Motor neuron (in vitro differentiated cells): Measurements from ENCODE around the gene DMWD. TPM values are rescaled to one million over a fixed set of nuclear protein-coding genes. Genes with fewer than 3 reads are reported as not detected.

Experiments used
- ATAC-seq, 8 experiments: fragments of 200-7000 bp; cut with Tn5 transposase; replicated peaks in 6 of 8; 2 replicates each; pipeline ENCODE4 v1.8.0; 2021; ENCODE audit warnings: mild to moderate bottlenecking in 8 of 8, moderate library complexity in 8 of 8
- H3K27ac ChIP-seq, 2 donors: fragments of 250-450 bp; sonication (Bioruptor Pico); 2 replicates each; pipeline ENCODE4 v1.9.0; 2021; ENCODE audit warnings: antibody characterized with exemption in 2 of 2, mild to moderate bottlenecking in 2 of 2, moderate library complexity in 1 of 2
- H3K4me1 ChIP-seq, 2 donors: fragments of 250-450 bp; sonication (Bioruptor Pico); replicated peaks in 1 of 2; 2 replicates each; pipeline ENCODE4 v1.6.1; 2021; ENCODE audit warnings: antibody characterized with exemption in 2 of 2, mild to moderate bottlenecking in 2 of 2, moderate library complexity in 1 of 2
- H3K4me3 ChIP-seq, 5 donors: fragments of 250-450 bp; sonication (Bioruptor Pico); 2 replicates each; pipeline ENCODE4 v1.9.0; 2021; ENCODE audit warnings: antibody characterized with exemption in 5 of 5, mild to moderate bottlenecking in 5 of 5, moderate library complexity in 4 of 5
- WGBS, 10 experiments: fragments of 450-650 bp; shearing (Covaris generic); methylation state at CpG; one replicate each; pipeline ENCODE4 v1.0.0; 2022; 5-methylcytosine and 5-hydroxymethylcytosine counted together
- in situ Hi-C, 9 experiments: fragments of 400-800 bp; cut with MboI; loops; one replicate each; pipeline ENCODE4 v1.15.0; 2021; ENCODE audit warnings: low sequenced_read_pairs in 9 of 9, low pct_unique_long_range_greater_than_20kb in 2 of 9; ENCODE audit not compliant: unreplicated experiment in 9 of 9
- total RNA-seq, 8 experiments: library from RNA; unstranded; fragments of 300-600 nt; gene quantifications; 2 replicates each; pipeline versions ENCODE4 v1.2.3 to v1.2.4, GENCODE V29; 2022

The DMWD gene
- total RNA-seq = 10 to 100 TPM; 16.5 to 50.5 (median 32.9) TPM

- Histone ChIP-seq H3K27ac (peak within 1 kb of the TSS; percentile 81 to 91), H3K4me3 (peak within 1 kb of the TSS; percentile 72 to 97 (median 86)), H3K4me1 (peaks cover 9 to 17% of the 10 kb centered on the region in 2 donors)
- in situ Hi-C loops = no loop called here
- peak; percentile 88 to 97 (median 94) for ATAC-seq
- 0% methylated on average over 2 to 8 of the region's 86 CpGs; no CpG with 5 or more reads in 6 of the 10 experiments for WGBS, 10 experiments
Observed at GRCh38 chr19:45792470-45793177, at the start of gene DMWD. DMWD (minus strand) TSS chr19:45792845; CDS start chr19:45792756, 89 bp downstream.

DNA sequence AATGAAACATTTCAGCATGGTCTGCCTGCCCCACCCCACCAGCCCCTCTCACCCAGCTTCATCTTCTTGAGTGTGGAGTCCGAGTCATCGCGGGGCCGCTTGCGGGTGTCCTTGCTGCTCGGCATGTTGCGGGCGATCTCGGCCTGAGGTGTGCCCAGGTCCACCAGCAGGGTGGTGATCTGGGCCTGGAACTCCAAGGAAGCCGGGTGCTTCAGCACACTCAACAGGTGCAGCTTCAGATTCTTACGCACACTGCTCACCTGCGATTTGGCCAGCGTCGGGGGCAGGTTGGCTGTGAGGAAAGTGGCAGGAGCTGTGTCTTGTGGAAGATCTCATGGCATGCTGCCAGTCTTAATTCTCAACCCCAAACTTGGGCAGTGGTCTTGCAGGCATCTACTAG, 49.6 kb upstream of the DMWD start:
- Histone ChIP-seq H3K27ac (no peak overlapping the region), H3K4me3 (no peak overlapping the region), H3K4me1 (no peaks in the 10 kb centered on the region)
- ATAC-seq = no peak
- WGBS, 10 experiments = 100% methylated on average over 2 to 4 of the region's 14 CpGs; no CpG with 5 or more reads in 7 of the 10 experiments
- in situ Hi-C loops = no loop called here

DNA sequence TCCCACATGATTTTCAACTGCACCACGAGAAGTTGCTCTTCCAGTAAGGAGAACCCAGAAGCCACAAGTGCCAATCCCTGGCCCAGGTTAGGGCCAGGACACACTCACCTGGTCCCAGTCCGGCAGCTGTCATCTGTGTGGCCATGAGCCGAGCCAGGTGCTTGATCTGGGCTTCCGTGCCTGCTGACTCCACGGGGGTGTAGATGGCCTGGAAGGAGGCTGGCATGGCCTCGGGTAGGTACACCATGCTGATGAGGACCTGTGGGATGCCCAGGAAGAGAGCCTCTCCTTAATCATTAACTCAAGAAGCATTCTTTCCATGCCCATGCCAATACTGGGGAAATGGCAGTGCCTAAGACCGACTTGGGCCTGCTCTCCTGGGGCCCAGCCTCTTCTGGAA, 42.3 kb upstream of the DMWD start:
- H3K4me3 ChIP-seq = no peak overlapping the region
- no peaks in the 10 kb centered on the region for H3K4me1 ChIP-seq
- in situ Hi-C loops = no loop called here
- no peak overlapping the region for H3K27ac ChIP-seq
- WGBS, 10 experiments = 40 to 100% (median 100%) methylated on average over 1 to 5 of the region's 7 CpGs; no CpG with 5 or more reads in 4 of the 10 experiments
- no peak for ATAC-seq

- Histone ChIP-seq H3K4me3 (no peak overlapping the region), H3K27ac (no peak overlapping the region), H3K4me1 (no peaks in the 10 kb centered on the region)
- in situ Hi-C loops = no loop called here
- ATAC-seq = peak in 1 of 8 experiments; percentile 6
- WGBS, 10 experiments = 89% methylated on average over 3 to 5 of the region's 16 CpGs; no CpG with 5 or more reads in 8 of the 10 experiments
Observed at GRCh38 chr19:45828945-45829344, 36.3 kb upstream of the DMWD start.

DNA sequence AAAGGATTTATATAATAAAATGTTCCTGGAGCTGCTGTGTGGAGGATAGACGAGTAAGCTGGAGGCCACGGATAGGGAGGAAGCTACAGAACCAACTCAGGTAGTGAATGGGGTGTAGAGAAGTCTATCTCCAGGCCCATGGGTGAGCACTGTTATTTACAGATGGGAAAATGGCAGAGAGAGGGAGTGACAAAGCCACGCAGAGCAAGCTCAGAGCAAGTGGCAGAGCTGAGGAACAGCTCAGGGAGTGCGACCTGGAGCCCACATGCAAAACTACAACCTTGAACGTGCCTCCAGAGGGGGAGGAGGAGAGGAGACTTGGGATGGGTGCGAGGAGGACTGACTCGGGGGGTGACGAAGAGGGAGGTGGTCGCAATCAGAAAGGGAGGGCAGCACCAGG, 35.9 kb upstream of the DMWD start:
- H3K4me3 ChIP-seq = no peak overlapping the region
- 79 to 100% (median 91%) methylated on average over 1 to 5 of the region's 9 CpGs; no CpG with 5 or more reads in 4 of the 10 experiments for WGBS, 10 experiments
- no peak for ATAC-seq
- H3K4me1 ChIP-seq = no peaks in the 10 kb centered on the region
- H3K27ac ChIP-seq = no peak overlapping the region
- in situ Hi-C loops = no loop called here

DNA sequence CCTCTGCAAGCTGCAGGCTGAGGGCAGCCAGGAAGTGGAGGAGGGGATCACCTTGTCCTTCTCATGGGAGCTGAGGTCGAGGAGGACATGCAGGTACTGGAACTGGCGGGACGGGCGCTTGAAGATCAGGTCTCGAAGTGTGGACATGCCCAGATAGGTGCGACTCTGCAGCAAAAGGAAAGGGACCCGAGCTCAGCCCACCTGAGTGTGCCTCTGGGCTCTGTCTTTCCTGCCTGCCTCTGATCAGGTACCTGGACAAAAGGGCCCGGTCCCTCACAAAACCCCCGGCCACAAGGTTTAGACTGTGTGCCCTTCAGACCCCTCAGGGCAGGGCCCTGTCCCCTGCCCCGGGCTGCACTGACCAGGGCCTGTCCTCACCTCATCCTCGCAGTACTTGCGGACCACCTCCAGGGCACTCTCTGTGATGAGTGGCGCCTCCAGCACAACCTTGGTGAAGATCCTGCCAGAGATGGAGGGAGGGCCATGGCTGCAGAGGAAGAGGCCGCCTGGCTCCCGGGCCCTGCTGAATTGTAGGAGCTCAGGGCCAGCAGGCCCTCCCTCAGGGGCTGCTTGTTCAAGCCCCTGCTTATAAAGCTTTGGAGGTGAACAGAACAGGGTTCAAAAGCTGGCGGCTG, 34.9 kb upstream of the DMWD start:
- no peak overlapping the region for H3K4me3 ChIP-seq
- 78 to 100% (median 93%) methylated on average over 2 to 7 of the region's 16 CpGs; no CpG with 5 or more reads in 4 of the 10 experiments for WGBS, 10 experiments
- peak in 1 of 8 experiments; percentile 12 for ATAC-seq
- no peak overlapping the region for H3K27ac ChIP-seq
- no peaks in the 10 kb centered on the region for H3K4me1 ChIP-seq
- in situ Hi-C loops = no loop called here

DNA sequence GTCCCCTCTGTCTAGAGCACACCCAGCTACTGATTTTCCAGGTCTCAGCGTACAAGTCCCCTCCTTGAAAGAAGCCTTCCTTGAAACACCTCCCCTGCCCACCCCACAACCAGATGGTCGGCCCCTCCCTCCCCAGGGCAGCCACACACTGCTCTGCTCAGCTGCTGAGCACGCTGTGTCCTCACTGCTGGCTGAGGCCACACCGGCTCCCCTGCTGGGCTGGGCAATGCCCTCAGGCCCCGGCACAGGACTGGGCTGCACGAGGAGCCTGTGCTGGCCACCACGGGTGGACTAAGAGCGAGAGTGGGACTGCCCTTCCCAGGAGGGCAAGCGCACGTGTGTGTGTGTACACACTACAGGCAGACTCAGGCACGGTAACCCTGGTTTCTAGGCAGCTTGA, 34.3 kb upstream of the DMWD start:
- ATAC-seq = peak in 4 of 8 experiments; percentile 23 to 89 (median 70)
- WGBS, 10 experiments = 71 to 83% (median 81%) methylated on average over 1 to 5 of the region's 11 CpGs; no CpG with 5 or more reads in 7 of the 10 experiments
- H3K4me1 ChIP-seq = no peaks in the 10 kb centered on the region
- no peak overlapping the region for H3K27ac ChIP-seq
- H3K4me3 ChIP-seq = no peak overlapping the region
- in situ Hi-C loops = no loop called here

DNA sequence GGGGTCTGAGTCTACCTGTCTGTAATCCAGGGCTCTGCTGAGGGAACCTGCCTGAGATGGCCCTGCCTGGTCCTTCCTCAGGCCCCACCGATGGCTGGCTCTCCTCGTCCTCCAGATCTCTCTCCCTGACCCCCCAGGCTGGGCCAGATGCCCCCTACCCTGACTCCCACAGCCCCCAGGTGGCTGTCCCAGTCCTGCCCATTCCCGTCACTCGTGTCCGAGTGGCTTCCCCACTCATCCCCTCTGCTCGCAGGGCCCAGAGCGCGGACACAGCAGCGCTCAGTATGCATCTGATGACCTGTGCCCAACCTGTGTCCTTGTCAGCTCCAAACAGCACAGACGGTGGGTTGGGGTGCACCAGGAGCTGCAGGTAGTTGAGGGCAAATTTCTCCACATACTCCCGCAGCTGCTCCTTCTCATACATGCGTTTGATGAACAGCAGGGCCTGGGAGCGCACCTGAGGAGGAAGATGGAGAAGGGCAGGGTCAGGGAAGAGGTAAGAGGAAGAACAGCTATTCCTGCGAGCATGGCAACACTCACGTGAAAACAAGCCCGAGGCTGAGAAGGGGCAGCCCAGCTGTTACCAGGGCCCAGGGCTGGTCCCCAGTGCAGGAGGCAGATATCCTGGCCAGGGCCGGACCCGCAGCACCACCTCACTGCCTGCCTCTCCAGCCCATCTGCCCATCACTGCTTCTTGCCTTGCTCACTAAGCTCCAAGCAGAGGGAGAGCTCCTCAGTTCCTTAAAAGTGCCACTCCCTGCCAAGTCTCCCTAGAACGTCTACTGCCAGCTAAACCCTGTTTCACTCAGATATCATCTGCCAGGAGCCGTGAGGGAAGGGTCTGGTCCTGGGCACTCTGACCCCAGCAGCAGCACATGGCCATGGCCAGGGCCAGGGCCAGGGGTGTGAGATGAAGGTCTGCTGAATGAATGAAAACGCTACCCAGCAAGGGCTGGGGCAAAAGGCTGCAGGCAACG, 33.6 kb upstream of the DMWD start:
- in situ Hi-C loops = no loop called here
- WGBS, 10 experiments = 75 to 100% (median 88%) methylated on average over 1 to 6 of the region's 22 CpGs; no CpG with 5 or more reads in 3 of the 10 experiments
- Histone ChIP-seq H3K4me1 (no peaks in the 10 kb centered on the region), H3K4me3 (no peak overlapping the region), H3K27ac (no peak overlapping the region)
- ATAC-seq = no peak

DNA sequence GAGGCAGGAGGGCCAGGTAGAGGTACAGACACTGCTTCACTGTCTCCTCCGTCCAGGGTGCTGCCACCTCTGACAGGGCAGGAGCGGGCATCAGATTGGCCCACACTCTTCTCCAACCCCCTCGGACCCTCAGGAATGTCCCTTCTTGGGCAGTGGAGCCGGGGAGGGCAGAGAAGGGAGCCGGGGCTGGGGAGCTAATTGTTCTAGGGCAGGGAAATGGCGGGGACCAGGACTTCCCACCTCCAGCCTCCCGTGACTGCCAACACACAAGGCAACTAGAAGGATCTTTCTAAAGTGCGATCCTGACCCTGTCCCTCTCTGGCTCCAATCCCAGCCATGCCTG, 32.6 kb upstream of the DMWD start:
- WGBS, 10 experiments = 80 to 100% (median 100%) methylated on average over 1 of the region's 8 CpGs; no CpG with 5 or more reads in 7 of the 10 experiments
- Histone ChIP-seq H3K4me3 (no peak overlapping the region), H3K4me1 (no peaks in the 10 kb centered on the region), H3K27ac (no peak overlapping the region)
- ATAC-seq = peak in 1 of 8 experiments; percentile 7
- in situ Hi-C loops = no loop called here

GRCh38 chr19:45824531-45825262, 32.1 kb upstream of the DMWD start:
- no peak for ATAC-seq
- in situ Hi-C loops = no loop called here
- Histone ChIP-seq H3K27ac (no peak overlapping the region), H3K4me1 (no peaks in the 10 kb centered on the region), H3K4me3 (no peak overlapping the region)
- WGBS, 10 experiments = 68 to 93% (median 88%) methylated on average over 2 to 16 of the region's 26 CpGs; no CpG with 5 or more reads in 2 of the 10 experiments

- Histone ChIP-seq H3K27ac (no peak overlapping the region), H3K4me1 (no peaks in the 10 kb centered on the region), H3K4me3 (no peak overlapping the region)
- no peak for ATAC-seq
- 40 to 82% (median 73%) methylated on average over 1 to 3 of the region's 12 CpGs; no CpG with 5 or more reads in 7 of the 10 experiments for WGBS, 10 experiments
- in situ Hi-C loops = no loop called here
Observed at GRCh38 chr19:45824041-45824471, 31.4 kb upstream of the DMWD start.

- no peak for ATAC-seq
- no peak overlapping the region for H3K27ac ChIP-seq
- H3K4me1 ChIP-seq = peaks cover 0 to 2% of the 10 kb centered on the region in 2 donors
- in situ Hi-C loops = no loop called here
- H3K4me3 ChIP-seq = no peak overlapping the region
- WGBS, 10 experiments = 83 to 100% (median 100%) methylated on average over 1 to 4 of the region's 12 CpGs; no CpG with 5 or more reads in 6 of the 10 experiments
Observed at GRCh38 chr19:45823182-45823581, 30.5 kb upstream of the DMWD start.
